HepG2 (cell line): Measurements from ENCODE around the gene SINHCAF.

Source experiments
- ARNT ChIP-seq: fragments of 450-650 bp; IDR thresholded peaks from 2 replicates; pipeline ENCODE4 v1.6.1; 2017
- CTCF ChIP-seq: sonication (generic); formaldehyde crosslinking; IDR thresholded peaks from 2 replicates; pipeline ENCODE4 v1.5.0; 2020; ENCODE audit warnings: mild to moderate bottlenecking, missing genetic modification reagents, moderate library complexity
- FOXK2 ChIP-seq: fragments of 450-650 bp; IDR thresholded peaks from 2 replicates; pipeline ENCODE4 v1.6.1; 2016
- POLR2A ChIP-seq, 2 experiments: IDR thresholded peaks; 2 replicates each; pipeline ENCODE4 v1.6.1; 2011; ENCODE audit warnings: low read depth in 2 of 2, low read length in 2 of 2, mild to moderate bottlenecking in 1 of 2, moderate library complexity in 1 of 2; ENCODE audit not compliant: insufficient read depth in 1 of 2
- SIN3A ChIP-seq: IDR thresholded peaks from 2 replicates; pipeline ENCODE4 v1.6.1; 2011; ENCODE audit warnings: low read depth, mild to moderate bottlenecking, control low read depth, low read length, borderline replicate concordance
- SKI ChIP-seq: fragments of 450-650 bp; IDR thresholded peaks from one replicate; pipeline ENCODE4 v1.6.1; 2018; ENCODE audit warnings: mild to moderate bottlenecking; ENCODE audit not compliant: partially characterized antibody
- TF ChIP-seq, protein P1 (sequence below): sonication (generic); formaldehyde crosslinking; conservative IDR thresholded peaks from 2 replicates; pipeline ENCODE4 v1.4.0; 2020; ENCODE audit warnings: mild to moderate bottlenecking, missing genetic modification reagents, moderate library complexity

DNA sequence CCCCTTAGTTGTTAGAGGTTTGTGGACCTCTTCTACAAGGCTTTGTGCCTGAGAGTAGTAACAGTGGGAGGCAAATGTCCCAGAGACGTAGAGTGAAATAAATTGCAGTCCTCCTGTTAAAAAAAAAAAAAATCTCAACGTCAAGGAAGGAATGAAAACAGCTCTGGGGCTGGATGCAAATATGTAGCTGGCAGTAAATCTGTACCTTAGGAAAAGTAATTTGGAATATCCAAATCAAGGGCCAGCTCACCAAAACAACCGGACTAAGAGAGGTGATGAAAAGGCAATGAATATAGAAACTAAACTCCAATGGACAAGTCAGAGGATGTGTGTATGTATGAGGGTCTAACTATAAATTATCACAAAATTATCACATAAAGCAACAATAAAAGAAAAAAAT is 27.0 kb downstream of the SINHCAF start:
- no peak for TF ChIP-seq POLR2A (IDR thresholded peaks at IDR 0.05; ENCODE audit: insufficient read depth in 1 of 2, low read depth in 2 of 2, low read length in 2 of 2)
- no peak for TF ChIP-seq ARNT
- no peak for TF ChIP-seq SKI
- TF ChIP-seq, protein P1, sequence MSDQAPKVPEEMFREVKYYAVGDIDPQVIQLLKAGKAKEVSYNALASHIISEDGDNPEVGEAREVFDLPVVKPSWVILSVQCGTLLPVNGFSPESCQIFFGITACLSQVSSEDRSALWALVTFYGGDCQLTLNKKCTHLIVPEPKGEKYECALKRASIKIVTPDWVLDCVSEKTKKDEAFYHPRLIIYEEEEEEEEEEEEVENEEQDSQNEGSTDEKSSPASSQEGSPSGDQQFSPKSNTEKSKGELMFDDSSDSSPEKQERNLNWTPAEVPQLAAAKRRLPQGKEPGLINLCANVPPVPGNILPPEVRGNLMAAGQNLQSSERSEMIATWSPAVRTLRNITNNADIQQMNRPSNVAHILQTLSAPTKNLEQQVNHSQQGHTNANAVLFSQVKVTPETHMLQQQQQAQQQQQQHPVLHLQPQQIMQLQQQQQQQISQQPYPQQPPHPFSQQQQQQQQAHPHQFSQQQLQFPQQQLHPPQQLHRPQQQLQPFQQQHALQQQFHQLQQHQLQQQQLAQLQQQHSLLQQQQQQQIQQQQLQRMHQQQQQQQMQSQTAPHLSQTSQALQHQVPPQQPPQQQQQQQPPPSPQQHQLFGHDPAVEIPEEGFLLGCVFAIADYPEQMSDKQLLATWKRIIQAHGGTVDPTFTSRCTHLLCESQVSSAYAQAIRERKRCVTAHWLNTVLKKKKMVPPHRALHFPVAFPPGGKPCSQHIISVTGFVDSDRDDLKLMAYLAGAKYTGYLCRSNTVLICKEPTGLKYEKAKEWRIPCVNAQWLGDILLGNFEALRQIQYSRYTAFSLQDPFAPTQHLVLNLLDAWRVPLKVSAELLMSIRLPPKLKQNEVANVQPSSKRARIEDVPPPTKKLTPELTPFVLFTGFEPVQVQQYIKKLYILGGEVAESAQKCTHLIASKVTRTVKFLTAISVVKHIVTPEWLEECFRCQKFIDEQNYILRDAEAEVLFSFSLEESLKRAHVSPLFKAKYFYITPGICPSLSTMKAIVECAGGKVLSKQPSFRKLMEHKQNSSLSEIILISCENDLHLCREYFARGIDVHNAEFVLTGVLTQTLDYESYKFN = no peak
- TF ChIP-seq SIN3A = no peak
- no peak for TF ChIP-seq FOXK2
- no peak for TF ChIP-seq CTCF (CRISPR knock-in tag)
